Esophagus squamous epithelium (tissue), 5 donors: ENCODE results near the gene DCC. TPM values are rescaled to one million over a fixed set of nuclear protein-coding genes. Genes with fewer than 3 reads are reported as not detected.

ENCODE experiments used
- DNase-seq: peaks from one replicate; lab custom pipeline; 2025; lab: John Stamatoyannopoulos, UW
- H3K27ac ChIP-seq, 4 donors: fragments of 200-600 bp; sonication (generic); one replicate each; pipeline ENCODE4 v1.5.1; 2016 to 2019; ENCODE audit warnings: mild to moderate bottlenecking in 1 of 4
- H3K27me3 ChIP-seq, 4 donors: fragments of 200-600 bp; sonication (generic); 1 replicate in 3 of 4; 2 replicates in 1 of 4; pipeline versions ENCODE4 v1.5.1 to v1.6.0; 2017 to 2021; ENCODE audit warnings: antibody characterized with exemption in 1 of 4
- H3K36me3 ChIP-seq, 3 donors: fragments of 200-600 bp; sonication (generic); one replicate each; pipeline ENCODE4 v1.5.1; 2016 to 2019
- H3K4me1 ChIP-seq, 3 donors: fragments of 200-600 bp; sonication (generic); one replicate each; pipeline ENCODE4 v1.5.1; 2017 to 2019
- H3K4me3 ChIP-seq, 4 donors: fragments of 200-600 bp; sonication (generic); 1 replicate in 3 of 4; 2 replicates in 1 of 4; pipeline ENCODE4 v1.5.1; 2016 to 2019; ENCODE audit warnings: mild to moderate bottlenecking in 2 of 4, moderate library complexity in 1 of 4
- H3K9me3 ChIP-seq, 3 donors: fragments of 200-600 bp; sonication (generic); one replicate each; pipeline ENCODE4 v1.5.1; 2016 to 2019
- CTCF ChIP-seq, 6 experiments: fragments of 450-650 bp in 4 of 6; fragments of 200-600 bp in 2 of 6; sonication (generic) in 2 of 6; IDR thresholded peaks; one replicate each; pipeline ENCODE4 v1.5.1; 2016 to 2019; ENCODE audit warnings: antibody characterized with exemption in 6 of 6, mild to moderate bottlenecking in 4 of 6, moderate library complexity in 4 of 6
- POLR2A ChIP-seq, 4 donors: fragments of 450-650 bp; IDR thresholded peaks; one replicate each; pipeline ENCODE4 v1.6.1; 2017; ENCODE audit warnings: antibody characterized with exemption in 4 of 4, mild to moderate bottlenecking in 4 of 4, moderate library complexity in 3 of 4
- WGBS, 2 donors: methylation state at CpG; one replicate each; pipeline ENCODE4 v1.1.5; 2018; 5-methylcytosine and 5-hydroxymethylcytosine counted together
- intact Hi-C: fragments of 100-400 bp; cut with DNase I; formaldehyde crosslinking; loops from one replicate; pipeline ENCODE4 v1.15.0; 2022
- total RNA-seq, 4 donors: library from RNA; depleted of rRNA; stranded (reverse); fragments of >200 nt; gene quantifications; one replicate each; pipeline ENCODE4 v1.1.0, GENCODE V29; 2016
- donor health status: DM: yes; HTN: yes; CAD: no.

Gene DCC
- total RNA-seq, 4 donors from 2014 or later: 0.06 to 0.95 TPM; not detected in 2

GRCh38 chr18:52468496-52468895 lies 128.5 kb downstream of the DCC start:
- H3K27ac ChIP-seq: no peak overlapping the region
- H3K4me3 ChIP-seq: no peak overlapping the region
- H3K27me3 ChIP-seq: no peaks in the 10 kb centered on the region
- intact Hi-C loops: no loop called here
- TF ChIP-seq CTCF (IDR thresholded peaks at IDR 0.05) (no peak), POLR2A (IDR thresholded peaks at IDR 0.05) (no peak)
- H3K9me3 ChIP-seq: no peaks in the 10 kb centered on the region
- no peaks in the 10 kb centered on the region for H3K4me1 ChIP-seq
- H3K36me3 ChIP-seq: no peaks in the 10 kb centered on the region
- no peak for DNase-seq
- WGBS, 2 donors: 64 to 65% methylated on average over 1 of the region's 1 CpG

- Histone ChIP-seq H3K27ac (no peak overlapping the region), H3K9me3 (no peaks in the 10 kb centered on the region), H3K36me3 (no peaks in the 10 kb centered on the region), H3K27me3 (no peaks in the 10 kb centered on the region), H3K4me3 (no peak overlapping the region), H3K4me1 (no peaks in the 10 kb centered on the region)
- TF ChIP-seq CTCF (IDR thresholded peaks at IDR 0.05) (no peak), POLR2A (IDR thresholded peaks at IDR 0.05) (no peak)
- WGBS, 2 donors: 57 to 59% methylated on average over 3 of the region's 3 CpGs
- DNase-seq: no peak
- intact Hi-C loops: no loop called here
Measured at GRCh38 chr18:52475325-52475724, 135.3 kb downstream of the DCC start.

- WGBS, 2 donors: 66 to 78% methylated on average over 6 of the region's 6 CpGs
- H3K27me3 ChIP-seq: no peaks in the 10 kb centered on the region
- no peak overlapping the region for H3K4me3 ChIP-seq
- H3K27ac ChIP-seq: no peak overlapping the region
- H3K9me3 ChIP-seq: no peaks in the 10 kb centered on the region
- DNase-seq: no peak
- H3K4me1 ChIP-seq: no peaks in the 10 kb centered on the region
- intact Hi-C loops: no loop called here
- TF ChIP-seq POLR2A (IDR thresholded peaks at IDR 0.05): no peak
- TF ChIP-seq CTCF (IDR thresholded peaks at IDR 0.05): no peak
- H3K36me3 ChIP-seq: no peaks in the 10 kb centered on the region
Measured at GRCh38 chr18:52481116-52481515, 141.1 kb downstream of the DCC start.

- H3K36me3 ChIP-seq: no peaks in the 10 kb centered on the region
- no peak overlapping the region for H3K4me3 ChIP-seq
- no peak for TF ChIP-seq POLR2A (IDR thresholded peaks at IDR 0.05)
- TF ChIP-seq CTCF (IDR thresholded peaks at IDR 0.05): no peak
- no peak for DNase-seq
- intact Hi-C loops: no loop called here
- no peak overlapping the region for H3K27ac ChIP-seq
- no peaks in the 10 kb centered on the region for H3K4me1 ChIP-seq
- no peaks in the 10 kb centered on the region for H3K9me3 ChIP-seq
- WGBS, 2 donors: 57 to 64% methylated on average over 2 of the region's 2 CpGs
- no peaks in the 10 kb centered on the region for H3K27me3 ChIP-seq
Measured at GRCh38 chr18:52484977-52485376, 145.0 kb downstream of the DCC start.

- Histone ChIP-seq H3K9me3 (no peaks in the 10 kb centered on the region), H3K36me3 (no peaks in the 10 kb centered on the region), H3K27me3 (no peaks in the 10 kb centered on the region), H3K27ac (no peak overlapping the region), H3K4me3 (no peak overlapping the region), H3K4me1 (no peaks in the 10 kb centered on the region)
- TF ChIP-seq CTCF (IDR thresholded peaks at IDR 0.05) (no peak), POLR2A (IDR thresholded peaks at IDR 0.05) (no peak)
- DNase-seq: no peak
- WGBS, 2 donors: 85 to 86% methylated on average over 6 of the region's 6 CpGs
- intact Hi-C loops: no loop called here
Measured at GRCh38 chr18:52486052-52486451, 146.1 kb downstream of the DCC start.
